ENCODE results near the gene MEX3A.
"Not testable (repeated sequence)": the region's sequence is repeated elsewhere in the genome, so short reads cannot be mapped to it uniquely, and the experiment has no call there.

MEX3A gene

GRCh38 chr1:156034991-156035390 is 47.3 kb downstream of the MEX3A start:
- FAIRE-seq; DNase-seq (ENCODE audit: extremely low spot score, insufficient read length, low read depth): not testable (repeated sequence)

- FAIRE-seq, result no peak
These were observed 49.3 kb downstream of the MEX3A start for GRCh38 chr1:156033011-156033410.

GRCh38 chr1:156026588-156026987 is 55.7 kb downstream of the MEX3A start:
- DNase-seq (ENCODE audit: extremely low spot score, insufficient read length, low read depth) (no peak), FAIRE-seq (no peak)

More at GRCh38 chr1:156033011-156033410, 49.3 kb downstream of the MEX3A start:
- no peak for DNase-seq (ENCODE audit: extremely low spot score, insufficient read length, low read depth)

GRCh38 chr1:156025876-156026275 is 56.4 kb downstream of the MEX3A start:
- FAIRE-seq, result no peak
- DNase-seq (ENCODE audit: extremely low spot score, insufficient read length, low read depth), result no peak

GRCh38 chr1:156024801-156025200 is 57.5 kb downstream of the MEX3A start:
- FAIRE-seq, result no peak
- no peak for DNase-seq (ENCODE audit: extremely low spot score, insufficient read length, low read depth)
